HEK293 (cell line): ENCODE measurements around the gene ARHGAP33.

Source experiments
- CTCF ChIP-seq: fragments of 450-650 bp; formaldehyde crosslinking; IDR thresholded peaks from 2 replicates; pipeline ENCODE4 v1.5.1; 2016; ENCODE audit warnings: missing biosample characterization, missing genetic modification characterization
- REST ChIP-seq: fragments of 450-650 bp; formaldehyde crosslinking; IDR thresholded peaks from 2 replicates; pipeline ENCODE4 v1.5.1; 2016; ENCODE audit warnings: missing biosample characterization, missing genetic modification characterization
- ZBTB17 ChIP-seq: fragments of 450-650 bp; formaldehyde crosslinking; IDR thresholded peaks from 2 replicates; pipeline ENCODE4 v1.5.1; 2016; ENCODE audit warnings: missing biosample characterization, missing genetic modification characterization
- ZBTB48 ChIP-seq: fragments of 450-650 bp; formaldehyde crosslinking; IDR thresholded peaks from 2 replicates; pipeline ENCODE4 v1.5.1; 2016; ENCODE audit warnings: missing biosample characterization, missing genetic modification characterization
- ZFP41 ChIP-seq: fragments of 450-650 bp; formaldehyde crosslinking; IDR thresholded peaks from 2 replicates; pipeline ENCODE4 v1.5.1; 2016; ENCODE audit warnings: missing biosample characterization, missing genetic modification characterization, borderline replicate concordance
- ZFP69B ChIP-seq: fragments of 450-650 bp; formaldehyde crosslinking; IDR thresholded peaks from 2 replicates; pipeline ENCODE4 v1.5.1; 2016; ENCODE audit warnings: missing biosample characterization, missing genetic modification characterization
- ZNF302 ChIP-seq: fragments of 450-650 bp; formaldehyde crosslinking; IDR thresholded peaks from 2 replicates; pipeline ENCODE4 v1.5.1; 2016; ENCODE audit warnings: missing biosample characterization, missing genetic modification characterization, low read depth
- ZNF416 ChIP-seq: fragments of 450-650 bp; formaldehyde crosslinking; IDR thresholded peaks from 2 replicates; pipeline ENCODE4 v1.5.1; 2016; ENCODE audit warnings: missing biosample characterization, missing genetic modification characterization
- ZNF585B ChIP-seq: fragments of 450-650 bp; formaldehyde crosslinking; IDR thresholded peaks from 2 replicates; pipeline ENCODE4 v1.5.1; 2016; ENCODE audit warnings: missing biosample characterization, missing genetic modification characterization
- ZNF626 ChIP-seq: fragments of 450-650 bp; sonication (Bioruptor Pico); formaldehyde crosslinking; IDR thresholded peaks from 2 replicates; pipeline ENCODE4 v1.5.1; 2018; ENCODE audit warnings: missing biosample characterization, missing genetic modification characterization, inconsistent platforms

- TF ChIP-seq ZBTB17 (tag by site-specific recombination) (no peak), CTCF (tag by site-specific recombination) (no peak), ZFP41 (tag by site-specific recombination) (no peak), ZFP69B (no peak), ZNF416 (tag by site-specific recombination) (no peak), REST (no peak), ZNF585B (tag by site-specific recombination) (no peak), ZNF302 (tag by site-specific recombination) (no peak), ZNF626 (tag by site-specific recombination) (no peak), ZBTB48 (tag by site-specific recombination) (no peak)
Observed at GRCh38 chr19:35806597-35806996, 31.2 kb downstream of the ARHGAP33 start.
